SH-SY5Y (cell line): ENCODE measurements around the gene TF.

Experiments used
- GATA2 ChIP-seq: IDR thresholded peaks from 2 replicates; pipeline ENCODE4 v1.6.1; 2011; ENCODE audit warnings: mild to moderate bottlenecking, low read depth, low read length
- GATA3 ChIP-seq: IDR thresholded peaks from 2 replicates; pipeline ENCODE4 v1.6.1; 2011; ENCODE audit warnings: low read depth, mild to moderate bottlenecking, low read length, moderate library complexity

DNA sequence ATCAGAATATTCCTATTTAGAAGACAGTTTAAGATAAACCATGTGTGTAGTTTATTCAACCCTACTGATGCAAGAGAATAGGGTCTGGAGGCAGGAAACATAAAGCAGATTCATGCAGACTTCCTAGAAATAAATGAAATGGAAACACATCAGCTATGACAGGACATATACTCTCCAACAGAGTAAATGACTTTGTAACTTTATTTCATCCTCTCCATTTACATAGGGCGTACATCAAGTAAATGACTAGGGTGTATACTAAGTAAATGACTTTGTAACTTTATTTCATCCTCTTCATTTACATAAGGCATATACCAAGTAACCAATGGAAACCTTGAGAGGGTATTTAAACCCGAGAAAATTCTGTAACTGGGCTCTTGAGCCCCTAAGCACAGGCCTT is 41.8 kb downstream of the TF start:
- TF ChIP-seq GATA3 (no peak), GATA2 (no peak)
